SK-N-SH (cell line): Measurements from ENCODE around the gene BLOC1S1.

Source experiments
- CTCF ChIP-seq: fragments of 200-600 bp; sonication (generic); IDR thresholded peaks from 2 replicates; pipeline ENCODE4 v1.6.1; 2017; ENCODE audit warnings: antibody characterized with exemption, mild to moderate bottlenecking, moderate library complexity
- FOXM1 ChIP-seq: IDR thresholded peaks from 2 replicates; pipeline ENCODE4 v1.4.0; 2012; ENCODE audit warnings: low read depth, mild to moderate bottlenecking
- GABPA ChIP-seq: IDR thresholded peaks from 2 replicates; pipeline ENCODE4 v1.4.0; 2012; ENCODE audit warnings: low read depth, mild to moderate bottlenecking
- GATA2 ChIP-seq: sonication (generic); formaldehyde crosslinking; IDR thresholded peaks from 2 replicates; pipeline ENCODE4 v1.5.0; 2020; ENCODE audit warnings: mild to moderate bottlenecking, missing genetic modification reagents
- JUND ChIP-seq: IDR thresholded peaks from 2 replicates; pipeline ENCODE4 v1.4.0; 2012
- MAX ChIP-seq: IDR thresholded peaks from 2 replicates; pipeline ENCODE4 v1.4.0; 2012; ENCODE audit warnings: low read depth
- PBX3 ChIP-seq: IDR thresholded peaks from 2 replicates; pipeline ENCODE4; 2012
- POLR2AphosphoS5 ChIP-seq: IDR thresholded peaks from 2 replicates; pipeline ENCODE4 v1.6.1; 2012; ENCODE audit warnings: low read depth, low read length
- RAD21 ChIP-seq: IDR thresholded peaks from 2 replicates; pipeline ENCODE4 v1.6.1; 2012; ENCODE audit warnings: mild to moderate bottlenecking, low read length
- REST ChIP-seq: IDR thresholded peaks from 2 replicates; pipeline ENCODE4 v1.6.1; 2012; ENCODE audit warnings: mild to moderate bottlenecking, low read depth, low read length, moderate library complexity
- SIN3A ChIP-seq: IDR thresholded peaks from 2 replicates; pipeline ENCODE4 v1.6.1; 2012; ENCODE audit warnings: low read depth, mild to moderate bottlenecking, low read length, moderate library complexity, borderline replicate concordance
- TF ChIP-seq, protein P1 (sequence below): fragments of 150-350 bp; IDR thresholded peaks from 2 replicates; pipeline ENCODE4 v1.6.1; 2017; ENCODE audit warnings: antibody characterized with exemption, low read length, low read depth, borderline replicate concordance

DNA sequence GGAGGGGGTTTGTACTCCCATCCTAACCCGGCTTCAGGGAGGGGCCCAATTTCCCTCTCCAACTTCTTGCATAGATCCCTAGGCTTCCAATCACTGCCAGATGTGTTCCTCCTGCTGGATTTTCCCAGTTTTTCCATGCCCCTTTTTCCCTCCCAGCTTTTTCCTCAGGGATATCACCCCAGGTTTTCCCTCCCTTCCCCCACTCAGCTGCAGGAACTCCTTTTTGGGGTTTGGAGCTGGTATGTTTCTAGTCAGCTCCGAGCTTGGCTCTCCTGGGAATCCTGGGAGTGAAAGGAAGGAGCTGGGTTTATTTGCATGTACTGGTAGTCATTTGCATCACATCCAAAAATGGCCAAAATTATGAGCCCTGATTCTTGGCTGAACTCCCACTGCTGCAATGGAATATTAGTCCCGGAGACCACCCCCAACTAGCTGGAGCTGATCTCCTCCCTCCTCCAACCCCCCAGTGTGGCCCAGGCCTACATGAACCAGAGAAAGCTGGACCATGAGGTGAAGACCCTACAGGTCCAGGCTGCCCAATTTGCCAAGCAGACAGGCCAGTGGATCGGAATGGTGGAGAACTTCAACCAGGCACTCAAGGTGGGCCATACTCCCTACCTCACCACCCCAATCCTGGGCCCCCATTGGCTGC is 2.9 kb downstream of the BLOC1S1 start:
- TF ChIP-seq POLR2AphosphoS5 (no peak), SIN3A (no peak), FOXM1 (no peak), CTCF (no peak), MAX (no peak), GABPA (no peak), RAD21 (no peak), JUND (no peak), GATA2 (CRISPR knock-in tag) (no peak), REST (no peak), PBX3 (no peak)
- TF ChIP-seq, protein P1, sequence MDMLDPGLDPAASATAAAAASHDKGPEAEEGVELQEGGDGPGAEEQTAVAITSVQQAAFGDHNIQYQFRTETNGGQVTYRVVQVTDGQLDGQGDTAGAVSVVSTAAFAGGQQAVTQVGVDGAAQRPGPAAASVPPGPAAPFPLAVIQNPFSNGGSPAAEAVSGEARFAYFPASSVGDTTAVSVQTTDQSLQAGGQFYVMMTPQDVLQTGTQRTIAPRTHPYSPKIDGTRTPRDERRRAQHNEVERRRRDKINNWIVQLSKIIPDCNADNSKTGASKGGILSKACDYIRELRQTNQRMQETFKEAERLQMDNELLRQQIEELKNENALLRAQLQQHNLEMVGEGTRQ, result no peak
